ENCODE results near the gene VMAC. TPM values are rescaled to one million over a fixed set of nuclear protein-coding genes. Genes with fewer than 3 reads are reported as not detected.

Gene VMAC
- polyA plus RNA-seq, 3 donors = 4.1 to 4.7 (median 4.7) TPM

DNA sequence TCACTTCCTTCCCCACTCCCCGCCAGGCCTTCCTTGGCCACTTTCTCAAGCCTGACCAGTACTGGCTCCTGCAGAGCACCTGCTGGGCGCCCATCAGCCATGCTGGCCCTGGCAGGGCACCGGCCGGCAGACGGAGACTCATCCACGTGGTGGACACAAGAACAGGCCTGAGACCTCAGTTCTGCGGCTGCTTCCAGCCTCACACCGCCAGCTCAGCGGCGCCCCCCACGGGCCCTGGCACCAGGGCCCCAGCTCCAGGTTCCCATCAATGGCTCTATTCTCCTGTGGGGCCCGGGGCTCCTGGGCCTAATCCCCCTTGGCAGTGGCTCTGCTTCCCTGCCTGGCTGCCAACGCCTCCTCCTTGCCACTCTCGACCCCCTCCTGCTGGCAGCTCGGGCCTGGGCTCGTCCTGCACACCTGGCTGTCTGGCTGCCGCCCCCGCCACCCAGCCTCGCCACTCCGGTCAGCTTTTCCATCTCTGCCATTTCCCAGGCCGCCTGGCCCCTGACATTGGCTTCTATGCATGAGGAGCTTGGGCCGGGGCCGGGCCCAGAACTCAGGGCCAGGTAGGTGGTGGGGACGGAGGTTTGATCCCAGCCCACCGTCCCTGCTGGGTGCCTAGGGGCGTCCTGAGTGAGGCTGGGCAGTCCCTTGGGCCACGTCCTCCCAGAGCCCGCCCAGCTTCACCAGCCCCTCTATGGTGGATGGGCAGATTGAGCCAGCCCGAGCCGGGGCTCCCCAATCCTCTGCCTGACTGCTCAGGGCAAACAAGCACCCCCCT, 7.3 kb upstream of the VMAC start:
- WGBS, 3 donors = 92 to 93% (median 93%) methylated on average over 30 of the region's 30 CpGs

DNA sequence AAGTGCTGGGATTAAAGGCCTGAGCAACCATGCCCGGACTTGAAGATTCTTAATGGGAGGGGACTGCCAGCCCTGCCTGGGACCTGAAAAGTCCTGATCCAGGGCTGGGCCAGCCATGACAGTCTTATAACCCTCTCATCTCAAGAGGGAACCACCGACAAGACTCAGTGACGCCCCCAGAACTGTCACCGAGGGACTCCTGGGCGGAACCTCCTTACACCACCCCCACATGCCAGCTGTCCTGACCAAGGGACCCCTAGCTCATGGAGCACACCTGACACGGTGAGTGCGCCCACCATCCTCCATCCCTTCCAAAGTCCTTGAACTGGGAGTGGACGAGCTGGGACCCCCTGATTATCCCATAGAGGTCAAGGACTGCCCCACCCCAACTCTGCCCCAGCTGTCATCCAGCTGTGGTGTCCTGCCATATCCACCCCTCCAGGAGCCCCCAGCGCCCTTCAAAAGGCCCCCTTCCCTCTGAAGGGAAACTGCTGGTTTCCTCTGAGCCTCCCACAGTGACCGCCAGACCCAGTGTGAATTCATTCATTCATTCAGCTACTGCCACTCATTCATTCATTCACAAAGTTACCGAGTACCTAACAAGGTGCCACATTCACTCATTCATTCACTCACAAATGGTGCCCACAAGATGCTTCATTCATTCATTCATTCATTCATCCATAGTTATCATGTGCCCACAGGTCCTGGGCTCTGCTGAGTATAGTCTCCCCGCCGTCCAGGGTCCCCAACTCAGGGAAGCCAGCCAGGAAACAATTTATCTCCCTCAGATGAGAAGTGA, 4.7 kb upstream of the VMAC start:
- no peak overlapping the region for H3K27ac ChIP-seq (ENCODE audit: low read depth, low read length)
- 86 to 93% (median 92%) methylated on average over 13 of the region's 13 CpGs for WGBS, 3 donors

More for the DNA sequence above, 7.3 kb upstream of the VMAC start:
- no peak overlapping the region for H3K27ac ChIP-seq (ENCODE audit: low read depth, low read length)

DNA sequence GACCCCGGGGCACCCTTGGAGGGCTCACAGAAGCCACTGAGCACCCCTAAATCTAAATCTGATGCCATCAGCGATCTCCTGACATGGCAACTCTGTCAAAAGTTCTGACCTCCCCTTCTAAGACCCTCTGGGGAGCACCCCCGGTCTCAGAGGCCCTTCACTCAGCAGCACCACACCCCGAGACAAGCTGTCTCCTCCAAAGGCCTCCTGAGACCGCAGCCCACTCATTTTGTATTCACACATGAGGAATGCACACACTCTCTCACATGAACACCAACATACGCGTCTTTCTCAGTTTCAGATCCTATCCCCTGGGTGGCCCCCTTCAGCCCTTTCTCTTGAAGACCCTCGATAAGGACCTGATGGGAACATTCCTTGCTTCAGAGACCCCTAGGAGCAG, 3.7 kb upstream of the VMAC start:
- WGBS, 3 donors = 85 to 88% (median 87%) methylated on average over 8 of the region's 8 CpGs
- H3K27ac ChIP-seq (ENCODE audit: low read depth, low read length) = no peak overlapping the region

DNA sequence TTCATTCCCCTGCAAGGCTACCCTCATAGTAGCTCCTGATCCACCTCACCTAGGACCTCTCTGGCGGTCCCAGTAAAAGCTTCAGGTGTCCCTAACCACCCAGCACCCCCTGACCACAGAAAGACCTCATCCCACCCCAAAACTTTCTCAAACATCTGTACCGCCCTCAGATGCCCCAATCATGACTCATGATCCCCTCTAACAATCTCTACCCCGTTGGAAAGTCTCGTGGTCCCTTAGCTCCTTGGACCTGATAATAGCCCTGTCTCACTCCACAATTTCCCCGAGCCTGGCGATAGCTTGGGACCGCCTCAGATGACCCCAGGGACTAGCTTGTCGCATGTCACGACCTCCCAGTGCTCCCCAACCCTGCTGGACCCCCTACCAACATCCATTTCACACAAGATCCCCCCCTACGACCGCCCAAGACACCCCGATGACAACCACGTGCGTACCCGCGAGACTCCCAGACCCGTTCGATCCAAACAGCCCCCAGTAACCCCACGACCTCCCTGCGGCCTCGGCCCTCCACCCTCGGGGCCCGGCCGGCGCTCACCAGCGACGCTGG, 1.5 kb upstream of the VMAC start:
- H3K27ac ChIP-seq (ENCODE audit: low read depth, low read length) = no peak overlapping the region
- WGBS, 3 donors = 0 to 1% (median 1%) methylated on average over 26 to 27 of the region's 27 CpGs

DNA sequence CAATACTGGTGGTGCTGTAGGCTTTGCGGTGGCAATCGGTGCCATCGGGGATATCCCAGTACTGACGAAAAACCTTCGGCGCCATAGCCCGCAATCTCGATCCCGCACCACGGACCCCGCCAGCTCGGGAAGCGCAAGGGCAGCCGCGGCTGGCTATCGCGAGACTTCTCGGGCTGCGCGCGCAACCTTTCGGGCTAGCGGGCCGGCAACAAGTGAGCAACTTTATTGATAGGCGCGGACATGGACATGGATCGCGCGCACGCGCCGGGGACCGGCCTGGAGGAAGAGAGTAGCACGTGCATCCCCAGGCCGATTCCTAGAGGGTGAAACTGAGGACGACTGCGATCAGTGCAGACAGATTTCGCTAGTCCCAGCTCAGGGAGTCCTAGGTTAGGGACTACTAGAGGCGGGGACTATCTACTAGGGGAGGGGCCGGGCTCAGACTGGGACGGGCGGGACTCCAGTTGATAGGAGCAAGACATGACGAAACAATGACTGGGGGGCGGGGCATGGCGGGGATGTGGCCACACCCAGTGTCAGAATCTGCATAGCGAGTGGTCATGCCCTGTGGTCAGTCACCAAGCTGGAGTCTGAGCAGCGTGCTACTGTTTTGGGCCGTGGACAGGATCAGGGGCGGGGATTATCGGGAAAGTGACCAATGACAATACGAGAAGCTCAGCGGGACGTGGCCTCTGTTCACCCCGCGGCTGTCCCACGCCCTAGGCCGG, 884 bp upstream of the VMAC start, which contains the start of gene NDUFA11:
TSS of gene NDUFA11 (minus strand) at position 167 of the 728 bp plus-strand sequence. CDS start at position 85, 82 bp downstream.
- 0 to 1% (median 1%) methylated on average over 57 of the region's 57 CpGs for WGBS, 3 donors
- peak within 1 kb of the TSS; percentile 39 for H3K27ac ChIP-seq (ENCODE audit: low read depth, low read length)

DNA sequence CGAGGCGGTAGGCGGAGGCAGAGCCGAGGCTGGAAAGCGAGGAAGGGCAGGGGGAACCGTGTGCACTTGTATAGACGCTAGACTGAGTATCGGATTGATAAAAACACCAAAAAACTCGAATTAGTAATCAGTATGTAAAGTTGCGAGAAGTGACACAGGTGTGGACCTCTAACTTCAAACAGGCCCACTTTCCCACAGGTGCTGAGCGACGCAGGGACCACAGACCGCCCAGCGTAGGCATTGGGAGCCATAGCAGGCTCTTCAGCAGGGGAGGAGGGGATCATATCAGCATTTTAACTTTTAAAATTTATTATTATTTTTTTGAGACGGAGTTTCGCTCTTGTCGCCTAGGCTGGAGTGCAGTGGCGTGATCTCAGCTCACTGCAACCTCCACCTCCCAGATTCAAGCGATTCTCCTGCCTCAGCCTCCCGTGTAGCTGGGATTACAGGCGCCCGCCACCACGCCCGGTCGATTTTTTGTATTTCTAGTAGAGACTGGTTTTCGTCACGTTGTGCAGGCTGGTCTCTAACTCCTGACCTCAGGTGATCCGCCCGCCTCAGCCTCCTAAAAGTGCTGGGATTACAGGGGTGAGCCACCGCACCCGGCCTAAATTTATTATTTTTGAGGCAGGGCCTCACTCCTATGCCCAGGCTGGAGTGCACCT, 574 bp downstream of the VMAC start:
- WGBS, 3 donors = 39 to 51% (median 46%) methylated on average over 31 of the region's 31 CpGs
- H3K27ac ChIP-seq (ENCODE audit: low read depth, low read length) = no peak overlapping the region

GRCh38 chr19:5907241-5907640, 2.6 kb downstream of the VMAC start:
- 57 to 73% (median 71%) methylated on average over 5 of the region's 5 CpGs for WGBS, 3 donors

GRCh38 chr19:5908773-5909442, 4.2 kb downstream of the VMAC start:
- WGBS, 3 donors = 71 to 73% (median 73%) methylated on average over 10 to 14 of the region's 14 CpGs
- no peak overlapping the region for H3K27ac ChIP-seq (ENCODE audit: low read depth, low read length)

More at GRCh38 chr19:5907241-5907640, 2.6 kb downstream of the VMAC start:
- no peak overlapping the region for H3K27ac ChIP-seq (ENCODE audit: low read depth, low read length)

GRCh38 chr19:5910638-5910907, 5.9 kb downstream of the VMAC start:
- WGBS, 3 donors = 73 to 91% (median 76%) methylated on average over 1 of the region's 1 CpG
- no peak overlapping the region for H3K27ac ChIP-seq (ENCODE audit: low read depth, low read length)

DNA sequence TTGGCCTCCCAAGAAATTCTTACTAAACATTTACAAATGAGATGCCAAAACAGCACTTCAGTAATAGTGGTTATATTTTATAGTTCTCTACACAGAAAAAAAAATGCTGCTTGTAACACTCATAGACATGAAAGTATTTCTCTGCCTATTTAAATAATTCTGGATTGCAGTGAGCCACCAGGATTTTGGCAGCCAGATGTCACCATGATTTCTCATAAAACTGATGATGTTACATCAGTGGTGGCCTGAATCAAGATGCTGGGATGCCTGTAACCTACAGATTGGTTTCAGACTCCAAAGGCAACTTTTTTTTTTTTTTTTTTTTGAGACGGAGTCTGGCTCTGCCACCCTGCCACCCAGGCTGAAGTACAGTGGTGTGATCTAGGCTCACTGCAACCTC, 6.7 kb downstream of the VMAC start:
- 95 to 100% (median 100%) methylated on average over 1 of the region's 1 CpG for WGBS, 3 donors
- no peak overlapping the region for H3K27ac ChIP-seq (ENCODE audit: low read depth, low read length)

- 65 to 77% (median 77%) methylated on average over 10 of the region's 10 CpGs for WGBS, 3 donors
- no peak within 1 kb of the TSS for H3K27ac ChIP-seq (ENCODE audit: low read depth, low read length)
These were observed 9.2 kb downstream of the VMAC start, which contains the start of gene CAPS for GRCh38 chr19:5913739-5914357. Gene CAPS (plus strand): TSS chr19:5914254. CDS start chr19:5914407, 153 bp downstream.

- WGBS, 3 donors = 66 to 77% (median 76%) methylated on average over 21 to 22 of the region's 22 CpGs
- no peak overlapping the region for H3K27ac ChIP-seq (ENCODE audit: low read depth, low read length)
These were observed 9.7 kb downstream of the VMAC start for GRCh38 chr19:5914358-5914774.

GRCh38 chr19:5914946-5915781, 10.5 kb downstream of the VMAC start:
- WGBS, 3 donors = 57 to 88% (median 85%) methylated on average over 41 to 42 of the region's 42 CpGs
- no peak overlapping the region for H3K27ac ChIP-seq (ENCODE audit: low read depth, low read length)

DNA sequence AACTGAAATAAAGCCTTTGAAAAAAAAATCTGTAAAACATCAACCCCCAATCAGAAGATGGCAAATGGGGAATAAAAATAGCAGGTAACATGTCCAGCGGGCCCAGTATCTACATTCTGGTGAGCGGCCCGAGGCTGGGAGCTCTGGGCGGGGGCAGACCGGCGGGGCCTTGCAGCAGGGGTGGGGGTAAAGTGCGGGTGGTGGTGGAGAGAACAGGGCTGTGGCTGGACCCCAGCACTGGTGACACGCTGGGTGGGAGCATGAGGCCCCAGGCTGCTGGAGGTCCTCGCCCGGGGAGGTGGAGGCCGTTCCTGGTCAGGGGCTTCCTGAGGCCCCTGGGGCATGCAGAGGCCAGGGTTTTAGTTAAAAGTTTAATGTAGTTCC, 11.1 kb downstream of the VMAC start:
- H3K27ac ChIP-seq (ENCODE audit: low read depth, low read length) = no peak overlapping the region
- 73 to 82% (median 76%) methylated on average over 11 of the region's 11 CpGs for WGBS, 3 donors

DNA sequence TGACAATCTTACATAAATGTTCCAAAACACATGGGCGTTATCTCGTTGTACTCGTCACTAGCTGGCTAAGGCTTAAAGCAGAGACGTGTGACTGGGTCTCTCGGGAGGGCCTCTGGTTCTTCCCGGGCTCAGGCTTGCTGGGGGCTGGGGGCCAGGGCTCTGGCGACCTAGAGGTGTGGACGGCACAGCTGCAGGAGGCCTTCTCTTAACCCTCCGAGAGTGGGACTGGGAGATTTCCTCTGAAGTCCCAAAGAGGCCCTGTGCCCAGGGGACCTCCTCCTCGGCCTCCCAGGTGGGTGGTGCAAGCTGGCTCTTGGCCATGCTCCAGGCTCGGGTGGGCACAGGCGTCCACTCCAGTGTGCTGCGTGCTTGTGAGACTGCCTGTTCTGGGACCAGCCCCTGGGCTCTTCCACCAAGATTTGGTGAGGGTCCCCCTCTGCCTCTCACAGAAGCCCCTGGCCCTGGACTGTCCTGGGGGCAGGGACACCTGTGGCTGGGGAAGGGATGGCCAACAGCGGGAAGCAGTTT, 11.6 kb downstream of the VMAC start:
- no peak overlapping the region for H3K27ac ChIP-seq (ENCODE audit: low read depth, low read length)
- 50 to 70% (median 61%) methylated on average over 14 of the region's 14 CpGs for WGBS, 3 donors

- H3K27ac ChIP-seq (ENCODE audit: low read depth, low read length) = no peak overlapping the region
- 91 to 96% (median 92%) methylated on average over 29 to 36 of the region's 36 CpGs for WGBS, 3 donors
These were observed 12.9 kb downstream of the VMAC start for GRCh38 chr19:5917431-5918107.
